HG02943 (cell line): ENCODE measurements around the gene VPS13A.

Experiments
- ATAC-seq: cut with Tn5 transposase; IDR thresholded peaks from one replicate; pipeline ENCODE4 v1.9.1; 2021; ENCODE audit warnings: mild to moderate bottlenecking, low read depth, moderate library complexity; ENCODE audit not compliant: unreplicated experiment

VPS13A gene

DNA sequence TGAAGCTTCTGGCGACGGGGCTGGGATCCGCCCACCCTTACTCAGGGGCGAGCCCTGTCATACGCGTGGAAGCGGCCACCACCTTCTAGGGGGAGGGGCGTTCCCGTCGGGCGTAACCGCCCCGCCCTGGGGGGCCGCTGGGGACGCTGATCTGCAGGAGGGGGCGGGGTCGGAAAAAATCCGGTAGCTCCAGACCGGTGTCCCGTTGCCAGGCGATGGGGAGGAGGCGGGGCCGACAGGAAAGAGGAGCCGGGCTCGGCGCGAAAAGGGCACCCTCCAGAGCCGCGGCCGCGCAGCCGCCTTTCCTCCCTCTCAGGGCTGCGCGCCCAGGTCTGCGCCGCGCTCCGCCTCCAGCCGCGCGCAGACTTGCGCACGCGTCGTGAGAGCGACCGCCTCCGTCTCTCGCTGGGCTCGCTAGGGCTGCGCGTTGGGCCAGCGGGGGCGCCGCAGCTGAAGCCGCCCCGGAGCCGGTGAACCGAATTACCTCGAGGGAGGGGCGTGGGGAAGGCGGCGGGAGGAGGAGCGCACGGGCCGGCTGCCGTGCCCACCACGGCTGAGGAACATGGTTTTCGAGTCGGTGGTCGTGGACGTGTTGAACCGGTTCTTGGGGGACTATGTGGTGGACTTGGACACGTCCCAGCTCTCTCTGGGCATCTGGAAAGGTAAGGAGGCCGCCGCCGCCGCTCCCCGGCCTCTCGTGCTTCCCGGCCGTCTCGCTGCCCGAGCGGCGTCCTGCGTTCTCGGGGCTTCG is at the start of gene VPS13A:
Gene VPS13A, plus strand, starts transcription at position 392 of the 751 bp plus-strand sequence. Its CDS starts 171 bp downstream, at position 563.
- peak; percentile 83 for ATAC-seq

- ATAC-seq: no peak
Observed at GRCh38 chr9:77128125-77128789, 49.1 kb upstream of the VPS13A start.

DNA sequence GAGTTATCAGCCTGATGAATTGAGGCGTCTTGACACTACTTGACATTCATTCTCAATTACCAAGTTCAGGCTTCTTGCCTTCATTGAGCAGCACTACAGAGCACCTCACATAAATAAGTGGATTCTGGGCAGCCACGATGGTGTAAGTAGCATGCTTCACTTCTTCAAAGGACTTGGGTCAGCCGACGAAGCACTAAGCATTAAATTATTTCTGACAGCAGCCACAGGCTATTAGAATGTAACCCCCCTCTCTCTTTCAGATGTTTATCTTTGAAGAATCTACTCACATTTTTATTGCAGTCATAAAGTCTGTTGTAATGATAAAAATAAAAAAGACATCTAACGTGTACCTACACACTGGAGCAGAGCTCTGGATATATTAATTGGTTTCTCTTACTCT is 45.9 kb upstream of the VPS13A start:
- no peak for ATAC-seq

DNA sequence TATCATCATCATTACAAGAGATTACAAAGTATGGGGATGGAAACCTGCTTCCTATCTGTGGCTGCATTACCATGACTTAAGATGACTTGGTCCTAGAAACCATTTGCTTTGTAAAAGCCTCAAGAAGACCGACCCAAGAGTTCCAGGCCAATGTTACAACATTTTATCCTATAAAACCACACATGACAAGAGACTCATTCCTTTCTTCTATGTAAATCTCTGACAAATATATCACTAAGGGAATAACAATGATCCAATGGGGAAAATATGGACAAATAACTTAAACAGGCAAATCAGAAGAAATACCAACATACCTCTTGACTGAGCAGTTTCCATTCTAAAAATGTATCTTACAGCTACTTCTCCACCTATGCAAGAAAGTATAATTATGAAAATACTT is 44.3 kb upstream of the VPS13A start:
- no peak for ATAC-seq

DNA sequence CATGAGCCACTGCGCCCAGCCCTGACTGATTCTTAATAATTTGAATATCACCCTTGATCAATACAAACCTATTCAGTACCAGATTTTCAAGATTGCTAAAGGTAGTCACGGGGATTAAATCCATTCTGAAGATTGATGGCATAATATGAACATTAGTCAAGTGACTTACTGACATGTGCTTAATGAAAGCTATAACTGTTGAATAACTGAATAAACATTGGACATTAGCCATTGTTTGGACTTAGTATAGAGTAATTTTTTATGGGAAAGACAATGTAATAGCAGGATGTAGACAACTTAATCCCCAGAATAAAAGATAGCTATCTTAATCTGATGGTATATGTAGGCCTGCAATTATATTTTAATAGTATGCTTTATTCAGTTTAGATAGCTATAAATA is 35.0 kb upstream of the VPS13A start:
- no peak for ATAC-seq

GRCh38 chr9:77149879-77150278 is 27.5 kb upstream of the VPS13A start:
- no peak for ATAC-seq

GRCh38 chr9:77152289-77152688 is 25.0 kb upstream of the VPS13A start:
- no peak for ATAC-seq

GRCh38 chr9:77156646-77157371 is 20.5 kb upstream of the VPS13A start:
- ATAC-seq: no peak

GRCh38 chr9:77158772-77159513 is 18.4 kb upstream of the VPS13A start:
- ATAC-seq: no peak

DNA sequence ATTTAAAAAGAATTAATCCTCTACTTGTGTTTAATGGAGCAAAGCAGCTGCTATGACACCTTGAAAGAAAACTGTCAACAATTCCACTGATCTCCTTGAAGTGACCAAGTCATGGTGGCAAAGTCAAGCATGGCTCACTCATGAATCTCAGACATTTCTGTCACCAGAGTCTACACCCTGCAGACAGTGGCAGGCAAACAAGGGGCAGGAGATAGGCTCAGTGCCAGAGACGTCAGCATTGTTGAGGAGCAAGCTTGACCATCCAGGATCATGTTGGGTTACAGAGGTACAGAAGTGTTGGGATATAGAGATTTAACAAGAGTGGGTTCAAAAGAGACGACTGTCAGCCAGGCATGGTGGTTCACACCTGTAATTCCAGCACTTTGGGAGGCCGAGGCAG is 16.1 kb upstream of the VPS13A start:
- no peak for ATAC-seq

GRCh38 chr9:77161966-77162365 is 15.4 kb upstream of the VPS13A start:
- no peak for ATAC-seq

DNA sequence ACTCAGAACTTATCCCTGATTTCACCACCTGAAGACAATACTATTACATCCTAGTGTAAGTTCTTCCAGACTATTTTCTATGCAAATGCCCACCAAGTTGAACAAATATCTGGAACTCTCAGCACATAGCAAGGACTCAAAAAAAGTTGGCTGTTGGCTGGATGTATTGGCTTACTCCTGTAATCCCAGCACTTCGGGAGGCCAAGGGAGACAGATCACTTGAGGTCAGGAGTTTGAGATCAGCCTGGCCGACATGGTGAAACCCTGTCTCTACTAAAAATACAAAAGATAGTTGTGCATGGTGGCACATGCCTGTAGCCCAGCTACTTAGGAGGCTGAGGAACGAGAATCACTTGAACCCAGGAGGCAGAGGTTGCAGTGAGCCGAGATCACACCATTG is 15.0 kb upstream of the VPS13A start:
- no peak for ATAC-seq

DNA sequence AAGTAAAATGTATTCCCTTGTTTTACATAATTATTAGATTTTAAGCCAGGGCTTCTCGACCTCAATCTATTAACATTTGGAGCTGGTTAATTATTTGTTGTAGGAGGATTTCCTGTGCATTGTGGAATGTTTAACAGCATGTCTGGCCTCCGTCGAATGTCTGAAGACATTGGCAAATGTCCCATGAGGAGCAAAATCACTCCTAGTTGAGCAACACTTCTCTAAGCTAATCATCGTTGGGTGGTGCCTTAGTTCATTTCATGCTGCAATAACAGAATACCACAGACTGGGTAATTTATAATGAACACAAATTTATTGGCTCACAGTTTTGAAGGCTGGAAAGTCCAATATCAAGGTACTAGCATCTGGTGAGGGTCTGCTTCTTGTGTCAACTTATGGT is 13.4 kb upstream of the VPS13A start:
- no peak for ATAC-seq

GRCh38 chr9:77166193-77166592 is 11.1 kb upstream of the VPS13A start:
- ATAC-seq: no peak

DNA sequence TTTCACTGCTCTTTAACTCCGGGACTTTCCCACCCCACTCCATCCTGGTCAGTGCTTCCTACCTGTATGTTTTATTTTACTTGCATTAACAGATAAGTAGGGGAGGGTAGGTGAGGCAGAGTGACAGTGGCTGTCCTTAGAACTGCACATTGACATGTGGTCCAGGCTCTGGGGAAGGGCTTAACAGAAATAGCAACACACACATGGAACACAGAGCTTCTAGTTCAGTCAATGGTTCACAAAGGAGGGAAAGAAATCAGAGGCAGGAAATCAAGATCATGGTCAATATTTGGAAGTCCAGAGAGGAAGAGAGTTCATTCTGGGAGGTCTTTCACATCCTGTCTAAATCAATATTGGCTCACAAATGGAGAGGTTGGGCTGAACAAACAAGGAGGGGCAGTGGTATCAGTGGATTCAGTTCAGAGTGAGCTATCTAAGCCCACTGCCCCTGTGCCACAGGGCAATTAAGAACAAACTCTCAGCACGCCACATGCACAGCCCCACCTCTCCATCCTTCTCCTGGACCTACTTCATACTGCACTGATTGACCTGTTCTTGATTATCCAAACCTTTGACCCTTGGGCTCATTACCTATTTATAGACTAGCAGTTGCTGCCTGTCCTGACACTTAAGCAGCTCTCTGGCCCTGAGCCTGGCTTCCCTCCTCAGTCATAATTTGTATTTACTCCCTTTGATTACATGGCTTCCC is 6.2 kb upstream of the VPS13A start:
- no peak for ATAC-seq

GRCh38 chr9:77175151-77175550 is 2.2 kb upstream of the VPS13A start:
- no peak for ATAC-seq

GRCh38 chr9:77176106-77176505 is 1.2 kb upstream of the VPS13A start:
- no peak for ATAC-seq

DNA sequence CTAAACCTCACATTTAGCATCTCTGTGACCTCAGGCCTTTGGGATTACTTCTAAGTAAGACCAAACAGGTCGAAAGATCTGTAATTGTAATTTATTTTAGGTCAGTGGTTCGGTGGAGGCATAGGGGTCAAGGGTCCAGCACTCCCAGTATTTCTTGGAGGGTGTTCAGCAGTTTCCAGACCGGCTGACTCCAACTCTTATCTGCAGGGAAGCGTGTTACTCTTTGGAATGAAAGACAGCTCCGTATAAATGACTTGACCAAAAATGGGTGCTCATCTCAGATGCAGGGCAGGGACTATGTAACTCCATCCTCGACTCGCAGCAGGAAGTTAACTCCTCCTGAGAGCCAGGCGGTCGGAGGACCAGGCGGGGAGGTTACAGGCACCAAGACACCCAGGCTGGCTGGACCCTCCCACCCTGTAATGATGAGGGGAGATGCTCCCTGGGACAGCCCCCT is 620 bp upstream of the VPS13A start:
- ATAC-seq: no peak

- peak; percentile 22 for ATAC-seq
Observed at GRCh38 chr9:77177894-77178794, 810 bp downstream of the VPS13A start.
